GM12892 (cell line): ENCODE data around the gene ADD1.
"Not testable (repeated sequence)": the region's sequence is repeated elsewhere in the genome, so short reads cannot be mapped to it uniquely, and the experiment has no call there.

Experiments
- DNase-seq: peaks from one replicate; pipeline ENCODE4 v3.0.0; 2011; ENCODE audit not compliant: insufficient read length
- FAIRE-seq: peaks from 2 replicates; lab custom pipeline; 2011; peaks lifted over from hg19 to GRCh38; lab: Jason Lieb, UNC
- POLR2A ChIP-seq: IDR thresholded peaks from 2 replicates; pipeline ENCODE4 v1.6.1; 2011; ENCODE audit warnings: low read depth, low read length, control low read depth
- POLR2AphosphoS5 ChIP-seq: IDR thresholded peaks from 2 replicates; pipeline ENCODE4 v1.6.1; 2011; ENCODE audit warnings: low read depth, low read length, control low read depth
- TAF1 ChIP-seq: IDR thresholded peaks from 2 replicates; pipeline ENCODE4 v1.6.1; 2011; ENCODE audit warnings: low read depth, mild to moderate bottlenecking, control low read depth, low read length, borderline replicate concordance

Gene ADD1

DNA sequence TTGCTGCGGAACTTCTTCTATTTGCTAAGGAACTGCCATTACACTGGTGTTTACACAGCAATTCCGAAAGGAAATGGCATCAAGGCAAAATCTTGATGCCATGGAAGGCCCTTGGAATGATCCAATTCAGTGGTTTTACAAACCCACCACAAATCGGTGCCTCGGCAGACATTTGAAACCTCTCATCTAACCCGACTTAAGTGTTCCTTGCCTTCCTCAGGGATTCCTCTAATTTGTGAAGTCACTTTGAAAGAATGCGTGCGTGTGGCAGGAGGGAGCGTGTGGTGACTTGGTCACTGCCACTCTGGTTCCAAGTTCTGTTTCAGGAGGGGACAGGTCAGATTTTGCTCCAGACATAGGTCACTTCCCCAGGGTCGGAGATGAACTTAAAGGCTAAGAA, 114.8 kb downstream of the ADD1 start:
- DNase-seq (no peak), FAIRE-seq (no peak)

DNA sequence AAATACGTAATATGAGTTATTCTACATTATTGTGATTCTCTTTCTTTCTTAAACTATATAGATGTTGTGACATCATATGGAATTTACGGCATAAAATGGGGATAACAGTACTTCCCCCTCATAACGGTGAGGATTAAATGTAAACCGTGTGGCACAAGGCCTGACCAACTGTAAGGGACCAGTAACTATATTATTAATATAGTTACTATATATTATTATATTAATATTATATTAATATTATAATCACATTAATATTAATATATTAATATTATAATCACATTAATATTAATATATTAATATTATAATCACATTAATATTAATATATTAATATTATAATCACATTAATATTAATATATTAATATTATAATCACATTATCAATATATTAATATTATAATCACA, 116.8 kb downstream of the ADD1 start:
- not testable (repeated sequence) for DNase-seq, FAIRE-seq

More for the DNA sequence above, 114.8 kb downstream of the ADD1 start:
- TF ChIP-seq POLR2AphosphoS5: no peak
- no peak for TF ChIP-seq TAF1
- no peak for TF ChIP-seq POLR2A

DNA sequence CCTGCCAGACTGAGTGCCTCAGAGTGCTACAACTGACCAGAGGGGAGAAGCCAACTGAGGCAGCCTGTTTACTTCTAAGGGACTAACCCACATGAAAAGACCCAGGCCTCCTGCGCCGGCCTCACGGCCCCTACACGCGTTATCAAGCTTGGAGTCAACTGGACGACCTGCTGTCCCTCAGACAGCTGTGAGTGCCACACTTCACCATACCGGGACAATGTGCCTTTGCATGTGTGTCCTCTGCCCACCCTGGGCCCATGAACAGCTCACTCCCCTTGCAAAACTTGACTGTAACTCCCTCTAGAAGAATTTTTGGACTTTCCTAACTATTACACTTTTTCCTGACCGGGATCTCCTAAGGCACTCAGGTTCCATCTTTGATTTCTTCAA, 117.8 kb downstream of the ADD1 start:
- FAIRE-seq: no peak

DNA sequence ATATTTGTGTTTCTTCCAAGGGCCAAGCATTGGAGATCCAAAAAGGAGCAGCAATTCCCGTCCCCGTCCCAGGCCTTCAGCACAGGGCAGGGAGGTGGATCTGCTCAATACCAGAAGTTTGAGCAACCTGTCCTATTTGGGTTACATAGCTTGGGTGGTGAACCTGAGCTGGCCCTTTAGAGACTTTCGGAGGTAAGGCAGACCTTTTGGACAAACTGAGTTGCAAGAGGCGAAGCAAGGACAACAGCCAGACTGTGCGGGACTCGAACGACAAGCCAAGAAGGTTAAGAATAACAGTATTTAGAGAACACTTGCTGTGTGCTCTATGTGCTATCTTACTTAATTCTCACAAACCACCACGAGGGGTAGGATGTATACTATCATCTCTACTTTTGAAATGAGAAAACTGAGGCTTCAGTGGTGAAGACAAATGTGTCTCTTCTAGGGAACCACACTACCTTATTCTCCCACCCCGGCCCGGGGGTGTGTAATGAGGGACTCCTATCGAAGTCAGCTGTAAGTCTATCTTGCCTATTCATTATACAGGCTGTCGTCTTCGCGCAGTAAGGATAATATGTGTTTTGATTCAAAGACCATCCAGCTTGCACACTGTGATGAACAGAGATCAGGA, 118.3 kb downstream of the ADD1 start:
- FAIRE-seq (peak; percentile 85), DNase-seq (no peak)
- TF ChIP-seq POLR2A (no peak), POLR2AphosphoS5 (no peak), TAF1 (no peak)

More for the DNA sequence above, 117.8 kb downstream of the ADD1 start:
- TF ChIP-seq TAF1: no peak
- TF ChIP-seq POLR2AphosphoS5: no peak
- TF ChIP-seq POLR2A: no peak
- no peak for DNase-seq

DNA sequence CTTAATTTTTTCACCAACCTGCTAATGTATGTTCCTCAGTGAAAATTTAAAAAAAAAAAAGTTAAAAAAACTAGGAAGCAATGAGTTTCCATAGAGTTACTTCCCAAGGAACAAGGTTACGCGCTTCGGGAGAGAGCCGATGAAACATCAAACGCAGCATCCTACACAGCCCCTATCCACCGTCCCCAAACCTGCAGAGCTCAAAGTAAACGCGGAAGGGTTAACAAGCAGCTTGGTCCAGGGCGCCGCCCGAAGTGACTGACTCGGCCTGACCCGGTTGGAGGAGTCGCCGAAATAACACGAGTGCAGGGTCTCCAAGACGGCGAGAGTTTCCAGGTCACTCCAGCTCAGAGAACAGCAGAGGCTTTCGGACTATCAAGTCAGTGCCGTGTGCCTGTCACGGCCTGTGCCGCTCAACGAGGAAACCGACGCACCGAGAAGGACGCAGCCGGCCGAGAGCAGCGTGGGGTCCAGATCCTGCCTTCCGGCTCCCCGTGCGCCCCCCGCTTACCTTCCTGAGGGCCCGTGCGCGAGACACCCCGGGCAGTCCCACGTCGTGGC, 119.0 kb downstream of the ADD1 start:
- peak; percentile 33 for FAIRE-seq
- TF ChIP-seq POLR2A (no peak), POLR2AphosphoS5 (no peak), TAF1 (no peak)
- DNase-seq: no peak

DNA sequence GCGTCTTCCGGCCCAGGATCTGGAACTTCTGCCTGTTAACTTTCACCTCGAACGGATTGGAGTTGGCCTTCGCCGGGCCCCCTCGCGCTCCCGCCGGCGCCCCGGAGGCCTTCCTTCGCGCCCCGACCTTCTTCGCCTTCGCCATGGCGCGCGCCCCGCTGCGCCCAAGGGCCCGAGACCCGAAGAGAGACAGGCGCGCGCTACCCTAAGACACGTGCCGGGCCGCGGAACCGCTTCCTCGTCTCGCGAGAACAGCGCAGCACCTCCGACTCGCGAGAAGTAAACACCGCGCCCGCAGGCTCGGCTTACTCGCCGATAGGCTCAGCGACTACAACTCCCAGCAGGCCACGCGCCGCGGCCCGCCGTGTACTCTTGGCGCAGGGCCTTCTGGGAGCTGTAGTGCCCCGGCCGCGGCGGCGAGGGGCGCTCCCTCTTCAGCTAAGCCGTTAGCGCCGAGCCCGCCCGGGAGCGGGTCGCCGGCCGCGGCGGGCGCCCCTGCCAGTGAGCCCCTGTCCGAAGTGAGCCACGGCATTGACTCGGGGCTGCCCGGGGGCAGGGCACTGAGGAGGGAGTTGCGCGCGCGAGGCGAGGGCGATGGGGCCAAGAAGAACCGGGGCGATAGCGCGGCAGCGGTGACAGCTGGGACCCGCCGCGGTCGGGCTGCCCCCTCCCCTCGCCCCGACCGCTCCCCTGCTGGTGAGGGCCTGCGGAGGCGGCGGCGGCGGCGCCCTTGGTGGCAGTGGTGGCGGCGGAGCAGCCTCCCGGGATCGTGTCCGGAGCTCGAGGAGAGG, 119.7 kb downstream of the ADD1 start, which contains the start of the genes GRK4 and NOP14:
GRK4 (plus strand) TSS at position 397 of the 791 bp plus-strand sequence. CDS start 500 bp downstream, outside the sequence.
NOP14 (minus strand) TSS at position 232 of the 791 bp plus-strand sequence; CDS start at position 145, 87 bp downstream.
- peak; percentile 95 for DNase-seq
- TF ChIP-seq POLR2A (peak; percentile 91), TAF1 (peak; percentile 61; the same call in 1 of the 2 replicates), POLR2AphosphoS5 (peak; percentile 74; the same call in 1 of the 2 replicates)
- FAIRE-seq: peak; percentile 99

DNA sequence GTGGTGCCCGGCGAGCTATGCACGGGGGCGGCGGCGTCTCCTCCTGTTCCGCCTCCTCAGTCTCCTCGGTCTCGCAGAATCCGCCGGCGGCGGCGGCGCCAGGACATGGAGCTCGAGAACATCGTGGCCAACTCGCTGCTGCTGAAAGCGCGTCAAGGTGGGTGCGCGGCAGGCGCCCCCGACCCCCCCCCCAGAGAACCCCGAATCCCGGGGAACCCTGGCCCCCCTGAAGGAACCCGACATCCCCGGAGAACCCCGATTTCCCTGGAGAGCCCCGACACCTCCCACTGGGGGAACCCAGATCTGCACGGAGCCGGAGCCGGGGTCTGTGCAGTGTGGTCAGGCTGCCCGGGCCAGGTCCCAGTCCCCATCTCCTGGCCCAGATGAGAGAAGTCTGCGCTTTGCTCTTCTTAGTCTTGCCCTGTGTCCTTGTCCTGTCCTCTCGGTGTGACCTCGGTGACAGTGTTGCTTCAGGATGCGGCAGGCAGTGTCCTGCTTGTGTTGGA, 120.4 kb downstream of the ADD1 start:
- no peak for FAIRE-seq
- TF ChIP-seq TAF1 (no peak), POLR2AphosphoS5 (no peak), POLR2A (no peak)

DNA sequence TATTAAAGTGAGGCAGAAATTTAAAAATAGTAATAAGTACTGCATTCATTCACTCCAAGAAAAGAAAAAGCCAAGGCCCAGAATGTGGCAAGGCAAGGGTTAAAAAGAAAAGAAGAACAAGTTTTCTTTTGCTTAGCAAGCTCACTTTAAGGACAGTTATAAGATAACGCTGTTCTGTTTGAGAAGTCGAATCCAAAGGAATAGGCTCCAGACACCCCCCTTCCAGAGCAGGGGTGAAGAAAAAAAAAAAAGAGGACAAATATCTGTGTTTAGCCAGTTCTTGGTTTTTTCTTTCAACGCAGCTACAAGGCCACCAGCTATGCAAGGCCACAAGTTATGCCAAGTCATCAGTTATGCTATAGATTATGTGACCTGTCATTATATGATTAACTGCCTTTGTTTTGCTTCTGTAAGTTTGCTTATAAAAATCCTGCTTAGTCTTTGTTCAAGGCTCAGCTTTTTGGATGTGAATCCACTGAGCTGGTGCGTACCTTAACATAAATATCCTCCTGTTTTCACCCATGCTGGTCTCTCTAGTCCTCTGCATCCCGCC, 121.1 kb downstream of the ADD1 start:
- TF ChIP-seq POLR2A (no peak), TAF1 (no peak), POLR2AphosphoS5 (no peak)
- FAIRE-seq (no peak), DNase-seq (no peak)

More for the DNA sequence above, 120.4 kb downstream of the ADD1 start:
- DNase-seq: no peak

DNA sequence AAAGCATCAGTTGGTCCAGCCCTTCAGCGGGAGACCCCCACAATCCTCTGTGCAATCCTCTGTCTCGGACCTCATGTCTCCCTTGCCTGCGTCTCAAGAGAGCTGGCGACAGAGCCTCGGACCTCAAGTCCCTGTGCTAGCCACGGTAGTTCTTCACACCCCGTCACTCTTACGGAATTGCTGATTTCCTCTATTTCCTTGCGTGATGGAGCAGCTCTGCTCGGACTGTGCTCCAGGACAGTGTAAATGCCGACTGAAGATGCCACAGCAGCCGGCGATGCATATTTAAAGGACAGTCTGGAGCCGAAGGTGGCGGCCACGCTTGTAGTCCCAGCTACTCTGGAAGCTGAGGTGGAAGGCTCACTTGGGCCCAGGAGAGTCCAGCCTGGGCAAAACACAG, 121.6 kb downstream of the ADD1 start:
- DNase-seq (no peak), FAIRE-seq (no peak)
- no peak for TF ChIP-seq TAF1
- no peak for TF ChIP-seq POLR2A
- no peak for TF ChIP-seq POLR2AphosphoS5

DNA sequence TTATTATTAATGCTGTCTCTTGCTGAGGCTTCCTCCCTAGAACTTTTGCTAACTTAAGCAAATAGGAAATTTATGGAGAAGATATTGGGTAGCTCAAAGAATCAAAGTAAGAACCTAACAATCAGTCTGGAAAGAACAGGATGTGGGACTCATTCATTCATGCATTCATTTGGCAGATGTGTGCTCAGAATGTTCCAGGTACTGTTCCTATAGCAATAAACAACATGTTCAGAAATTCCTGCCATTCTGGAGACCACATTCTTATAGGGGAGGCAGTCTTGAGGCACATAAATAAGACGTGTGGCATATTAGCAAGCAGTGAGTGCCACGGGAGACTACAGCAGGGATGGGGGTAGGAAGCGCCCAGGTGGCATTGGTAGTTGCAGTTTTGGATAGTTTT, 124.7 kb downstream of the ADD1 start:
- FAIRE-seq (no peak), DNase-seq (no peak)
- TF ChIP-seq POLR2AphosphoS5 (no peak), POLR2A (no peak), TAF1 (no peak)

DNA sequence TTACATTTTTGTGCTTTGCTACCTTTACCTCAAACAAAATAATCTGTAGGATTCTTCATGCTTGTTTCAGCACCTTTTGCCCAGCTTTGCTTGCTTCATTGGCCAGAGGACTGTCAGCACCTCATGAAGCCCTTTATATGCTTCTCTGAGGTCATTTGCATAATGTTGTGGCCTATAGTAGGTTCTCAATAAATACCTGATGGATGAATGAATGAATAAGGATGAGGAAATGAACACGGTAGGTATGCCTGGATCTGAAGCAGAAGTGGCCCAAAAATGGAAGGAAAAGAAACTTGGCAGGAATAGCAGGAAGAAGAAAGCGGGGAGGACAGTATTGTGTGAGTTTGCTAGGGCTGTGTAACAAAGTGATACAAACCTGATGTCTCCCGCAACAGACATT, 127.6 kb downstream of the ADD1 start:
- DNase-seq (no peak), FAIRE-seq (no peak)
- TF ChIP-seq POLR2A (no peak), TAF1 (no peak), POLR2AphosphoS5 (no peak)
